Daoy (cell line): ENCODE results near the gene KRT5. TPM values are rescaled to one million over a fixed set of nuclear protein-coding genes. Genes with fewer than 3 reads are reported as not detected.
"Not testable (repeated sequence)": the region's sequence is repeated elsewhere in the genome, so short reads cannot be mapped to it uniquely, and the experiment has no call there.

ENCODE experiments used
- DNase-seq: peaks from one replicate; pipeline ENCODE4 v3.0.0-alpha.2; 2015; ENCODE audit warnings: low read depth
- total RNA-seq: library from RNA; depleted of rRNA; stranded (reverse); fragments of >200 nt; shearing (Covaris generic); gene quantifications from 2 replicates; pipeline ENCODE4 v1.2.3, GENCODE V29; 2014

The KRT5 gene
- total RNA-seq, 1 experiment from 2014 or later, result not detected

- DNase-seq, result peak; percentile 44
Observed at GRCh38 chr12:52521175-52521567, 977 bp upstream of the KRT5 start.

GRCh38 chr12:52519387-52519703 is 849 bp downstream of the KRT5 start:
- DNase-seq, result no peak

- DNase-seq, result no peak
Observed at GRCh38 chr12:52518574-52519386, 1.4 kb downstream of the KRT5 start.

GRCh38 chr12:52517888-52518287 is 2.3 kb downstream of the KRT5 start:
- DNase-seq, result no peak

GRCh38 chr12:52517005-52517835 is 3.0 kb downstream of the KRT5 start:
- DNase-seq, result no peak

- peak; percentile 65 for DNase-seq
Observed at GRCh38 chr12:52515927-52516831, 4.0 kb downstream of the KRT5 start.

- DNase-seq, result no peak
Observed at GRCh38 chr12:52515319-52515646, 4.9 kb downstream of the KRT5 start.

- DNase-seq, result no peak
Observed at GRCh38 chr12:52514471-52515318, 5.5 kb downstream of the KRT5 start.

- DNase-seq, result no peak
Observed at GRCh38 chr12:52513736-52514135, 6.5 kb downstream of the KRT5 start.

- no peak for DNase-seq
Observed at GRCh38 chr12:52508211-52508610, 12.0 kb downstream of the KRT5 start.

- peak; percentile 55 for DNase-seq
Observed at GRCh38 chr12:52506858-52507715, 13.1 kb downstream of the KRT5 start.

GRCh38 chr12:52502877-52503276 is 17.3 kb downstream of the KRT5 start:
- DNase-seq, result no peak

- peak; percentile 63 for DNase-seq
Observed at GRCh38 chr12:52501490-52501889, 18.7 kb downstream of the KRT5 start.

- DNase-seq, result not testable (repeated sequence)
Observed at GRCh38 chr12:52500574-52500973, 19.6 kb downstream of the KRT5 start.

GRCh38 chr12:52499806-52500560 is 20.2 kb downstream of the KRT5 start:
- peak; percentile 43 for DNase-seq

GRCh38 chr12:52498946-52499345 is 21.2 kb downstream of the KRT5 start:
- no peak for DNase-seq

- no peak for DNase-seq
Observed at GRCh38 chr12:52497975-52498374, 22.2 kb downstream of the KRT5 start.

GRCh38 chr12:52496590-52497071 is 23.6 kb downstream of the KRT5 start:
- peak; percentile 89 for DNase-seq

GRCh38 chr12:52496054-52496453 is 24.1 kb downstream of the KRT5 start:
- no peak for DNase-seq
